Liver (tissue), 3 donors: ENCODE data around the gene RNASE7.

Experiments
- RXRA ChIP-seq, 2 donors: IDR thresholded peaks; 2 replicates each; pipeline ENCODE4 v1.6.1; 2017 to 2018; ENCODE audit warnings: antibody characterized with exemption in 2 of 2, mild to moderate bottlenecking in 1 of 2
- YY1 ChIP-seq: IDR thresholded peaks from 2 replicates; pipeline ENCODE4 v1.6.1; 2016; ENCODE audit warnings: antibody characterized with exemption, mild to moderate bottlenecking
- TF ChIP-seq, protein P1 (sequence below): IDR thresholded peaks from 2 replicates; pipeline ENCODE4 v1.6.1; 2016; ENCODE audit warnings: antibody characterized with exemption
- TF ChIP-seq, protein P2 (sequence below): IDR thresholded peaks from 2 replicates; pipeline ENCODE4 v1.6.1; 2016; ENCODE audit warnings: antibody characterized with exemption, mild to moderate bottlenecking
- TF ChIP-seq, protein P3 (sequence below): fragments of 150-350 bp; IDR thresholded peaks from 2 replicates; pipeline ENCODE4 v1.5.1; 2017; ENCODE audit warnings: improper control_type of control experiment, low read depth, low read length; ENCODE audit not compliant: missing input control
- donor health status: healthy.
- donor health status: healthy.

DNA sequence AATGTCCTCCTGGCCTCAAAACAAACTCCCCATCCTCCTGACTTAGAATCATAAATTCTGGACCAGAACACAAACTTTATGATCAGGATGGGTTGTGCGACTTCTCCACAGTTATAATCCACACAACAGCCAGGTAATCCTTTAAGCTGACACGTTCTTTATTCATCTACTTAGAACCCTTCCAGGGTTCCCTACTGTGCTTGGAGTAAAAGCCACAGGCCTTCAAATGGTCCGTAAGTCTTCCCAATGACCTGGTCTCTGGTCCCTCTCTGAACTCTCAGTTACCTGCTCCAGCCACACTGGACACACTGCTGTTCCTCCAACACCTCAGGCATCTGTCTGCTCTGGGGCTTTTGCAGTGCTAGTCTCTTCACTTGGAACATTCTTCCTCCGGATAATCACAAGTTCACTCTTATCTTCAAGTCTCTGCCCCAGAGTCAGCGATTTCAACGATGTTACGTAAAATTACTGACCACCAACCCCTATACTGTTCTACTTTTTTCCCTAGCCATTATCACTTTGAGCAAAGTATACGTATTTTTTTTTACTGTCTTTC lies 1.7 kb upstream of the RNASE7 start:
- TF ChIP-seq, protein P1, sequence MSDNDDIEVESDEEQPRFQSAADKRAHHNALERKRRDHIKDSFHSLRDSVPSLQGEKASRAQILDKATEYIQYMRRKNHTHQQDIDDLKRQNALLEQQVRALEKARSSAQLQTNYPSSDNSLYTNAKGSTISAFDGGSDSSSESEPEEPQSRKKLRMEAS: no peak
- TF ChIP-seq, protein P2, sequence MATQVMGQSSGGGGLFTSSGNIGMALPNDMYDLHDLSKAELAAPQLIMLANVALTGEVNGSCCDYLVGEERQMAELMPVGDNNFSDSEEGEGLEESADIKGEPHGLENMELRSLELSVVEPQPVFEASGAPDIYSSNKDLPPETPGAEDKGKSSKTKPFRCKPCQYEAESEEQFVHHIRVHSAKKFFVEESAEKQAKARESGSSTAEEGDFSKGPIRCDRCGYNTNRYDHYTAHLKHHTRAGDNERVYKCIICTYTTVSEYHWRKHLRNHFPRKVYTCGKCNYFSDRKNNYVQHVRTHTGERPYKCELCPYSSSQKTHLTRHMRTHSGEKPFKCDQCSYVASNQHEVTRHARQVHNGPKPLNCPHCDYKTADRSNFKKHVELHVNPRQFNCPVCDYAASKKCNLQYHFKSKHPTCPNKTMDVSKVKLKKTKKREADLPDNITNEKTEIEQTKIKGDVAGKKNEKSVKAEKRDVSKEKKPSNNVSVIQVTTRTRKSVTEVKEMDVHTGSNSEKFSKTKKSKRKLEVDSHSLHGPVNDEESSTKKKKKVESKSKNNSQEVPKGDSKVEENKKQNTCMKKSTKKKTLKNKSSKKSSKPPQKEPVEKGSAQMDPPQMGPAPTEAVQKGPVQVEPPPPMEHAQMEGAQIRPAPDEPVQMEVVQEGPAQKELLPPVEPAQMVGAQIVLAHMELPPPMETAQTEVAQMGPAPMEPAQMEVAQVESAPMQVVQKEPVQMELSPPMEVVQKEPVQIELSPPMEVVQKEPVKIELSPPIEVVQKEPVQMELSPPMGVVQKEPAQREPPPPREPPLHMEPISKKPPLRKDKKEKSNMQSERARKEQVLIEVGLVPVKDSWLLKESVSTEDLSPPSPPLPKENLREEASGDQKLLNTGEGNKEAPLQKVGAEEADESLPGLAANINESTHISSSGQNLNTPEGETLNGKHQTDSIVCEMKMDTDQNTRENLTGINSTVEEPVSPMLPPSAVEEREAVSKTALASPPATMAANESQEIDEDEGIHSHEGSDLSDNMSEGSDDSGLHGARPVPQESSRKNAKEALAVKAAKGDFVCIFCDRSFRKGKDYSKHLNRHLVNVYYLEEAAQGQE: no peak
- TF ChIP-seq, protein P3, sequence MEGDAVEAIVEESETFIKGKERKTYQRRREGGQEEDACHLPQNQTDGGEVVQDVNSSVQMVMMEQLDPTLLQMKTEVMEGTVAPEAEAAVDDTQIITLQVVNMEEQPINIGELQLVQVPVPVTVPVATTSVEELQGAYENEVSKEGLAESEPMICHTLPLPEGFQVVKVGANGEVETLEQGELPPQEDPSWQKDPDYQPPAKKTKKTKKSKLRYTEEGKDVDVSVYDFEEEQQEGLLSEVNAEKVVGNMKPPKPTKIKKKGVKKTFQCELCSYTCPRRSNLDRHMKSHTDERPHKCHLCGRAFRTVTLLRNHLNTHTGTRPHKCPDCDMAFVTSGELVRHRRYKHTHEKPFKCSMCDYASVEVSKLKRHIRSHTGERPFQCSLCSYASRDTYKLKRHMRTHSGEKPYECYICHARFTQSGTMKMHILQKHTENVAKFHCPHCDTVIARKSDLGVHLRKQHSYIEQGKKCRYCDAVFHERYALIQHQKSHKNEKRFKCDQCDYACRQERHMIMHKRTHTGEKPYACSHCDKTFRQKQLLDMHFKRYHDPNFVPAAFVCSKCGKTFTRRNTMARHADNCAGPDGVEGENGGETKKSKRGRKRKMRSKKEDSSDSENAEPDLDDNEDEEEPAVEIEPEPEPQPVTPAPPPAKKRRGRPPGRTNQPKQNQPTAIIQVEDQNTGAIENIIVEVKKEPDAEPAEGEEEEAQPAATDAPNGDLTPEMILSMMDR: no peak
- TF ChIP-seq YY1 (no peak), RXRA (IDR thresholded peaks at IDR 0.05) (no peak)
